GM19240 (cell line): ENCODE results near the gene CREBL2.
"Not testable (repeated sequence)": the region's sequence is repeated elsewhere in the genome, so short reads cannot be mapped to it uniquely, and the experiment has no call there.

Experiments
- DNase-seq: peaks from one replicate; pipeline ENCODE4 v3.0.0; 2011; ENCODE audit warnings: low spot score; ENCODE audit not compliant: insufficient read length

Gene CREBL2

DNA sequence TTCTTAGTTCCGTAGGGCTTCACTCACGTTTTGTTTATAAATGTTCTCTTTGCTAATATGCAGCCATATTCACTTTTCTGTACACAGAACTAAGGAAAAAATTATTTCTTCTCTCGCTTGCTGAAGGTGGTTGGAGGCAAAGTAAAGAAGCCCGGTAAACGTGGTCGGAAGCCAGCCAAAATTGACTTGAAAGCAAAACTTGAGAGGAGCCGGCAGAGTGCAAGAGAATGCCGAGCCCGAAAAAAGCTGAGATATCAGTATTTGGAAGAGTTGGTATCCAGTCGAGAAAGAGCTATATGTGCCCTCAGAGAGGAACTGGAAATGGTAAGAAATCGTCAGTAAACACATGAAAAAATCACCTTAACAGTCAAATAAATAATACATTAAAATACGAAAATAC is 24.0 kb downstream of the CREBL2 start:
- DNase-seq = no peak

DNA sequence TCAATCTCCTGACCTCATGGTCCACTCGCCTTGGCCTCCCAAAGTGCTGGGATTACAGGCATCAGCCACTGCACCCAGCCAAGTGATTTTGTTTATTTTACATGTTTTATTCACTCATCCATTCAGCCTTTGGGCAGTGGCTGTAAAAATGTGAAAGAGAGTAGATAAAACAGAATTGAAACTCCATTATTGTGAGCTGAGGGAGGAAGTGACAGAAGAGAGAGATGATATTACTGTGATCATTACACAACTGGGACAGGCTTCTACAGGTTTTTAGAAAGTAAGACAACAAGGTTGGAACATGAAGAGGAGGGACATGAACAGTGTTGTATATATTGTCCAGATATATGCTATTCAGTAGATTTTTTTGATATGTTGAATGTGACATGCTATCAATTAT is 25.0 kb downstream of the CREBL2 start:
- DNase-seq = no peak

DNA sequence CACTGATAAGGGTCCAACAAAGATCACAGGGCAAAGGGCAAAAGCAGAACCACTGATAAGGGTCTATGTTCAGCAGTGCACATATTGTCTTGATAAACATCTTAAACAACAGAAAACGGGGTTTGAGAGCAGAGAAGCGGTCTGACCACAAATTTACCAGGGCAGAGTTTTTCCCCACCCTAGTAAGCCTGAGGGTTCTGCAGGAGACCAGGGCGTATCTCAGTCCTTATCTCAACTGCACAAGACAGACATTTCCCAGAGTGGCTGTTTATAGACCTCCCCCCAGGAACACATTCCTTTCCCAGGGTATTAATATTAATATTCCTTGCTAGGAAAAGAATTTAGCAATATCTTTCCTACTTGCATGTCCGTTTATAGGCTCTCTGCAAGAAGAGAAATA is 28.3 kb downstream of the CREBL2 start:
- not testable (repeated sequence) for DNase-seq

DNA sequence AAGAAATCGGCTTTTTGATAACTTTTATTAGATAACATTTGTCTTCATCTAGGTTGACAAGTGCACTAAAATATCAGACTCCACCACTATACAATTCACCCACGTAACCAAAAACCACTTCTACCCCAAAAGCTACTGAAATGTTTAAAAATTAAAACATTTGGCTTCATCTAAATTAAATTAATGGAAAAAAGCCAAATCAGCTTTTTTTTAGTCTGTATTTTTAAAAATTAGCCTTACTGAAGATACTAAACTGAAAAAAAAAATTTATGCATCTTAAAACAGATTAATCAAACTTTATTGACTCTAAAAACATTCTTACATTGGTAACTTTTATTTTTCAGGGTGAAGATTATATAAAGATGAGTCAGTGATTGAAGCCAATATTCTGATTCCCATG is 30.0 kb downstream of the CREBL2 start:
- DNase-seq = no peak

DNA sequence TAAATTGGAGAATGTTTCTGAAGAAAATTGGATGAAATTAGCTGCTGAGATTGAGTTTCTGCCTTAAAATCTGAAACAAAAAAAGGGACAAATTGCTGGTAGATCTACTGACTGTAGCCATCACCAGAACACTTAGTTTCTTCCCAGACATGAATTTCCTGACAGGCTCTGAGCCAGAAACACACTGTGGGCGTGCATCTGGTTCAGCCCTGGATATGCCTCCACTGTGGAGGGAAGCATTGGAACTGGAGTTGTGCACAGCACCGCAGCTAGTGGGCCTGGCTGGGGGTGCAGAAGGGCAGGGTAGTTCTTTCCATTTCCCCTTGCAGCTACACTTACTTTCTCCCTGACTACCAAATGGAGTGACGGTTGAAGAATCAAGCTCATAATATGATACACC is 31.2 kb downstream of the CREBL2 start:
- no peak for DNase-seq

DNA sequence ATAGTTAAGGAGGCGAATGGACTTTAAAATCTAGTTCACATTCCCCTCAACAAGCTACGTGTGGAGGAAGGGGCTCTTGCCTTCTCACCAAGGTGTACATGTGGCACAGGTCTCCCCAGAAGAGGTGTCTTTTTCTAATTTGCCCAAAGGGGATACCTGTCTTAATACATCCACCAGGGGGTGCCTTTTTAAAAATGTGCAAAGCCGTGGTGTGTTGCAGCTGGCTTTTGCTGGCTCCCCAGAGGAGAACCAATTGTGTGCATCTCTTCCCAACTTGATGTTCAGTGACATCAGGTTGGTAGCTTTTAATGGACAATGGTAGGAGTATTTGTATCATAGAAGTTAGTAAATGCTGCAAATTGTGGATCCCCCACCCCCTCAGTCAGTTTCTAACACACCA is 33.8 kb downstream of the CREBL2 start:
- DNase-seq = peak; percentile 55

DNA sequence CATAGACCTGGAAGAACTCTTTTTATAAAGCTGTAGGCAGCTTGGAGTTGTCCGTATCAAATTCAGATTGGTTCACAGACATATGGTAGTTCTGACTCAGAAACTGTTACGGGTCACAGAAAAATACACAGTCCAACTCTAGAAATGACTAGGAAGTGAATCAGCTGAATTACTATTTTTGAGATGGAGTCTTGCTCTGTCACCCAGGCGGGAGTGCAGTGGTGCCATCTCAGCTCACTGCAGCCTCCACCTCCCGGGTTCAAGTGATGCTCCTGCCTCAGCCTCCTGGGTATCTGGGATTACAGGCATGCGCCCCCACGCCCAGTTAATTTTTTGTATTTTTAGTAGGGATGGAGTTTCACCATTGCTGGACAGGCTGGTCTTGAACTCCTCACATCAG is 34.3 kb downstream of the CREBL2 start:
- not testable (repeated sequence) for DNase-seq

DNA sequence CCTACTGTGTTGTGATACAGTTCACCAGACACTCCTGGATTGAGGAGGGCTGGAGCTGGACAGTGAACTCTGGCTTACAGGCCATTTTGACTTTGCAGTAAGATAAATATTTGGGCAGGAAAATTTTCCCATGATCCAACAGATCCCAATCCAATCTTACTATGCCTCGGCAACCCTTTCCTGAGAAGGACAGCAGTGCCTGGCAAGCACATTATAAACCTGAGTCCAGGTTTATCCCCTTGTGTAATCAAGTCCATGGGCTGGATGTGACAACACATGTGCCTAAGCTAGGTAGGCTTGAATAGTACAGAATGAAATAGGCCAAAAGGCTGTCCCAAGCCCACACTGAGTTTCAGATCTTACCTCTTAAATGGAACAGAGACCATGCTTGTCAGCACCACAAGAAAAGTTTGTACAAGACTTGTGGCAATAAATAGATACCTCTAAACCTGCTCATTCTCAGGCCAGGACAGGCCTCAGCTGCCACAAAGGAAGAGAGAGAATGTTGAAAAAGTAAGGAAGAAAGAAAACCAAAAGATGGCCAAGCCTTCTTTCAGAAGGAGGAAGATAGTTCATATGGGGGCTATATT is 34.9 kb downstream of the CREBL2 start:
- DNase-seq = no peak

DNA sequence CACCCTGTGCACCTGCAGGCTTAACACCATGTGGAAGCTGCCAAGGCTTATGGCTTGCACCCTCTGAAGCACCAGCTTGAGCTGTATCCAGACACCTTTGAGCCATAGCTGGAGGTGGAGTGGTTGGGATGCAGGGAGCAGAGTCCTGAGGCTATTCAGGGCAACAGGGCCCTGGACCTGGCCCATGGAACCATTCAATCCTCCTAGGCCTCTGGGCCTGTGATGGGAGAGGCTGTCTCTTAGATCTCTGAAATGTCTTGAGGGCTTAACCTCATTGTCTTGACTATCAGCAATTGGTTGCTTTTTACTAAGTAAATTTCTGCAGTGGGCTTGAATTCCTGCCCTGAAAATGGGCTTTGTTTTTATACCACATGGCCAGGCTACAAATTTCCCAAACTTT is 36.6 kb downstream of the CREBL2 start:
- no peak for DNase-seq

DNA sequence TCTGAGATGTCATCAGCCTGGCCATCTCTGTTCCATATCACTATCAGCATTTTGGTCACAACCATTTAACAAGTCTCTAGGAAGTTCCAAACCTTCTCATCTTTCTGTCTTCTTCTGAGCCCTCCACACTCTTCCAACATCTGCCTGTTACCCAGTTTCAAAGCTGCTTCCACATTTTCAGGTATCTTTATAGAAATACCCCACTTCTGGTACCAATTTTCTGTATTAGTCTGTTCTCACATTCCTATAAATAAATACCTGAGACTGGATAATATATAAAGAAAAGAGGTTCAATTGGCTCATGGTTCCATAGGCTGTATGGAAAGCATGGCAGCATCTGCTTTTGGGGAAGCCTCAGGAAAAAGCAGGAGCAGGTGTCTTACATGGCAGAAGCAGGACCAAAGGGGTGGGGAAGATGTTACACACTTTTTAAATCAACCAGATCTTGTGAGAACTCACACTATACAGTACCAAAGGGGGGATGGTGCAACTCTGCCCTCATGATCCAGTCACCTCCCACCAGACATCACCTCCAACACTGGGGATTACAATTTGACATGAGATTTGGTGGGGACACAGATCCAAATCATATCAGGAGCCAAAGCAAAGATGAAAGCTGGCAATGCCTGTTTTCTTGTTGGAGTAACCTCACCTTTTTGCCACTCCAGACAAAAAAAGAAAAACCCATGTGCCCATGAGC is 37.4 kb downstream of the CREBL2 start:
- no peak for DNase-seq

DNA sequence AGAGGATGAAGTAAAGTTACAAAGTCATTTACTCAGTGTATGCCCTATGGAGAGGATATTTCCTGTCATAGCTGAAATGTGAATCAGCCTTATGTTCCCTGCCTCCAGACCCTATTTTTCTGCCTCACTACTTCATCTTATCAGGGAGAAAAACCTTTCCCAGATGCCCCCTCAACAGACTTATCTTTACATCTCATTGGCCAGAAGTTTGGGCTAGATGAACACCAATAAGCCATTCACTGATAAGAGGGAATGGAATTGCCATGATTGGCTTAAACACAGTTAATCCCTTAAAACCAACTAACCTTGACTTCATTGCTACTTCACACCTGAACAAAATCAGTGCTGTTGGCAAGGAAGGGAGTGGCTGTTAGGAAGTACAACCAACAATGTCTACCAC is 40.1 kb downstream of the CREBL2 start:
- DNase-seq = no peak

DNA sequence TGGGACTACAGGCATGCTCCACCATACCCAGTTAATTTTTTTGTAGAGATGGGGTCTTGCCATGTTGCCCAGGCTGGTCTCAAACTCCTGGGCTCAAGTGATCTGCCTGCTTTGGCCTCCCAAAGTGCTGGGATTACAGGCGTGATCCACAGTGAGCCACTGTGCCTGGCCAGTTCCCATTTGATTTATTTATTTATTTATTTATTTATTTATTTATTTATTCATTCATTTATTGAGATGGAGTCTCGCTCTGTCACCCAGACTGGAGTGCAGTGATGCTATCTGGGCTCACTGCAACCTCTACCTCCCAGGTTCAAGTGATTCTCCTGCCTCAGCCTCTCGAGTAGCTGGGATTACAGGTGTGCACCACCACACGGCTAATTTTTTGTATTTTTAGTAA is 41.0 kb downstream of the CREBL2 start:
- DNase-seq = not testable (repeated sequence)

DNA sequence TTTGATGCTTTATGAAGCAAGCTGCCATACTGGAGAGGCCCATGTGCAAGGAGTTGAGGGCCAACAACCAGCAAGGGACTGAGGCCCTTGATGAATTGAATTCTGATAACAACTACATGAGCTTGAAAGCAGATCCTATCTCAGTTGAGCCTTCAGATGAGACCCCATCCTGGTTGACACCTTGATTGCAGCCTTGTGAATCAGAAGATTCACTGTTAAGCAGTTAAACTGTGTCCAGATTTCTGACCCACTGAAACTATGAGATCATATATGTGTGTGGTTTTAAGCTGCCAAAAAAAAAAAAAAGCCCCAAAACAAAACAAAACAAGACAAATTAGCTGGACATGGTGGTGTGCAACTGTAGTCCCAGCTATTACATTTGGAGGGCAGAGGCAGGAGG is 42.2 kb downstream of the CREBL2 start:
- no peak for DNase-seq

DNA sequence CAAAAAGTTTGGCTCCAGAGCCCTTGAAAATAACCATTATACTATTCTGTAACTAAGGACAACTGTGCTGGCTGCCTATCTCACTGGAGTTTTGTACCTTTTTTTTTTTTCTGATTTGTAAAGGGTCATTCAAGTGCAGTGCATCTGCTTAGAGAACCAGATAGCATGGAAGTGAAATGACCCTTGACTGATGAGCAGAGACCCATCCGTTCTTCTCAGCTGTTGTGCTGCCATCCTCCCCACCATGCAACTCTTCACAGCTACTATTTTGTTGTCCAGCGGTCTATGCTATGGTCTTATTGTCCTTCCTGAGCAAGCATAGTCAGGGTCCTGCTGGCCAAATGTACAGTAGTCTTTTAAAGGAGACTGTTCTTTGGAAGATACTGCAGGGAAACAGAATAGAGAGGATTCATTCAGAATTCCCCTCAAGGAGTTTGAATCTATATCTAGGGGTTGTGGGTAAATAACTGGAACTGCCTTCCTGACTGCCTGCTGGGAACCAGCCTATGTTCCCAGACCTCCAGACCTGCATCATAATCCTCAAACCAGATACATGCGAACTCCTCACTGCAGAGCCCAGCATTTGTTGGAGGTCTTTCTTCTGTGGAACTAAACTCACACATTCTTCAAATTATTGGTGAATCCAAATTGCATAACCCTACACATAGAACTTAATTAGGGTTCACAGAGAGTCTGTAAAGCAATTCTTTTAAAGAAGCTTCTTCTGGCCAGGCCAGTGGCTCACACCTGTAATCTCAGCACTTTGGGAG is 43.2 kb downstream of the CREBL2 start:
- no peak for DNase-seq

DNA sequence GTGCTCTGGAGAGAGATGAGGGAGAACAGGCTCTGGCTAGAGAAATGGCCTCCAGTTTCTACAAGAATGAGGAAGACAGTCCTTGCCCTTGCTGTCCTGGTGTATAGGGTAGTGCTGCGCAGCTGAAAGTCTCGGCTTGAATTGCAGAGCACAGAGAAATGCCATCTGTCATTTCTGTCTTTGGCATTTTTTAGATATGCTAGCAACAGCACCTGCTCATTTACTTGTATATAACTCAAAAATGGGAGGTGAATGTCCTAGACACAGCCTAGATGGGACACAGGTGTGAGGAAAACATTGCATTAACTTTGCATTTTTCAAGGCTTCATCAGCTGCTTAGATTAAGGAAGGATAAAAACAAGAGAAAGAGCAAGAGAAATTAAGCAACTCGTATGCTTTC is 48.5 kb downstream of the CREBL2 start:
- DNase-seq = no peak

DNA sequence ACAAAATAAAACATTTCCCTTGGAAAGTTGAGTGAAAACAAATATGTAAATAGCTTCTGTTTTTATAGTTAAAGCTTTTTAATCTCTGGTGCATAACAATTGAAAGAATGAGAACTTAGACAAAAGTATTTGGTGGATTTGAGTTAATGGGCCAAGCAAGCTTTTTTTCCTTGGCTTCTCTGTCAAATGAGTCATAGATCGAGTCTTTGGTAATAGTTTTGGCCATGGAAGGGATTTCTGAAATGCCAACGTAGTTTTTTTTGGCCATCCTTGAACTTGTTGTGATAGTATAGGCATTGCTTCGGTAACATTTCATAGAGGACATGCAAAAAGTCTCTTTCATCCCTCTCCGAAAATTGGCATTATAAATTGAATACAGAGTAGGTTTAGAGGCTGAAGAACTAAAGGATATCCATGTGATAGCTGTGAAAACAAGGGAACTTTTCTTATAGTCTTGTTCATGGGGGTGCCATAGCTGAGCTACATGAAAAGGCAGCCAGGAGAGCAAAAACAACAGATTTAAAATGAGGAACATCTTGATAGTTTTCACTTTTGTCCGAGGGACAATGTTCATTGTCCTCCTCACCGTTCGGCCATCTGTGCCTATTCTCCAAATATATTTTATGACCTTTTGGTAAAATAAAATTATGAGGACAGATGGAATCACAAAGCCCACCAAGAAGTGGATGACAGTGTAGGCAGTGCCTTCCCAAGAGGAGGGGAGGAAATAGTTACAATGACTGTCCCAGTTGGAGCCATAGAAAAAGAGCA is 49.6 kb downstream of the CREBL2 start:
- no peak for DNase-seq

DNA sequence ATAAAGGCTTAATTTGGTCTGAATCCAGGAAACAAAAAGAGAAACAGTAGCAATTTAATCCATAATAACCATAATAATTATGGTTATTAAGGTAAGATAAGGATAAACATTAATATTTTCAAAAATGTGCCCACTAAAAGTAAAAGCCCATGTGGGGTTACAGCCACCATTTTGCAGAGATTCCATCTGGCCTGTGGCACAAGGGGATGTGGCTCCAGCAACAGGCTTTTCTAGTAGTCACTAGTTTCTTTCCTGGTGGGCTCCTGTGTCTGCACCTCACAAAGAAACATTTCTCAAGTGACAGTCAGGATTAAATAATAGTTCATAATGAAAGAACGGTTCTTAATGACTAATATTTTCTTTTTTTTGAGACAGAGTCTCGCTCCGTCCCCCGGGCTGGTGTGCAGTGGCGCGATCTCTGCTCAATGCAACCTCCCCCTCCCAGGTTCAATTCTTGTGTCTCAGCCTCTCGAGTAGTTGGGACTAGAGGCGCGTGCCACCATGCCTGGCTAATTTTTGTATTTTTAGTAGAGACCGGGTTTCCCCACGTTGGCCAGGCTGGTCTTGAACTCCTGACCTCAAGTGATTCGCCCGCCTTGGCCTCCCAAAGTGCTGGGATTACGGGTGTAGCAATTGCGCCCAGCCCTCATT is 52.1 kb downstream of the CREBL2 start:
- DNase-seq = no peak

DNA sequence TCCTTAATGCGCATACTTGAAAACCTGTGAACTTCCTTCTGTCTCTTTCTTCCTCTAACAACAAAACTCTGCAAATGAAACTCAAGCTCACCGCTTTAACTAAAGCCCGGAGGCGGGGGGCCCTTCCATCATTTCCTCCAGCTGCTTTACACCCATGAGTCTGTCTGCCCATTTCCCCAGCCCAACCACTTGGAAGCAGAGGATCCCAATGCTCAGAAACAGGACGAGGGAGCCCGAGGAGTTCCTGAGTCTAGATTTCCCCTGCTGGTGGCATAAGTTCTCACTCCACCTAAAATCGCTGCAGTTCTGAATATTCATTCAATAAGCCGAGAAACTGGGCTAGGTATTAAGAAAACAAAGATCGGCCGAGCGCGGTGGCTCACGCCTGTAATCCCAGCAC is 53.5 kb downstream of the CREBL2 start:
- no peak for DNase-seq

DNA sequence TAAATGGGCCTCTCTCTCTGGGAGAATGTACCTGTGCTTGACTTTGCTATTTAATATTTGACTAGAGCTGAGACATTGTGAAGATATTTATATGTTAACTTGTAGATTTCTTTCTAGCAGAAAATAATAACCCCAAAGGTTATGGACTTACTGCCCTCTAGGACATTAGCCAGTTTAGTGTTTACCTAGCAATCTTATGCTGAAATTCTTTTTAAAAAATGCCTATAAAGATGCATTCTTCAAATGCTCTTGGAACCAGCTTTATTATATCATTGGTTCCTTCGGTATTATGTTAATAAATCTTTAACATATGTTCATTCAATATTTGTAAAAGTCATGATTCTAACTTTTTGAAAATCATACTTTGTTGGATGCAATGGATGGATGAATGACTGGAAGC is 56.3 kb downstream of the CREBL2 start:
- no peak for DNase-seq

DNA sequence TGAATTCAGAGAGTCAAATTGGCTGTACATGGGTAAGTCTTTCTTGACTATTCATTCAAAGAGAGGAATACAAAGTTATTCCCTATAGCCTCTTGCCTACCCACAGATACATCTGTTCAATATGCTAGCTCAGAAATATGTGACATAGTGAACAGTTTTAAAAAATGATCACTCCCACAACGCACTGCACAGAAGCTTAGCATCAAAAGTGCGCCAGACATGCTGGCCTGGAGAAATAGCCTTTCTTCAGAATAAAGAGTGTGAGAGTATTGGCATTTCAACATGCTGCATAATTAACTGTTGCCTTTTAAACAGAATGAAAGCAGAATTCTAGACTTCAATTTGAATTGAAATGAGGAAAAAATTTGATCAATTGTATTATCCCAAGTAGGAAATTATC is 57.3 kb downstream of the CREBL2 start:
- DNase-seq = no peak

DNA sequence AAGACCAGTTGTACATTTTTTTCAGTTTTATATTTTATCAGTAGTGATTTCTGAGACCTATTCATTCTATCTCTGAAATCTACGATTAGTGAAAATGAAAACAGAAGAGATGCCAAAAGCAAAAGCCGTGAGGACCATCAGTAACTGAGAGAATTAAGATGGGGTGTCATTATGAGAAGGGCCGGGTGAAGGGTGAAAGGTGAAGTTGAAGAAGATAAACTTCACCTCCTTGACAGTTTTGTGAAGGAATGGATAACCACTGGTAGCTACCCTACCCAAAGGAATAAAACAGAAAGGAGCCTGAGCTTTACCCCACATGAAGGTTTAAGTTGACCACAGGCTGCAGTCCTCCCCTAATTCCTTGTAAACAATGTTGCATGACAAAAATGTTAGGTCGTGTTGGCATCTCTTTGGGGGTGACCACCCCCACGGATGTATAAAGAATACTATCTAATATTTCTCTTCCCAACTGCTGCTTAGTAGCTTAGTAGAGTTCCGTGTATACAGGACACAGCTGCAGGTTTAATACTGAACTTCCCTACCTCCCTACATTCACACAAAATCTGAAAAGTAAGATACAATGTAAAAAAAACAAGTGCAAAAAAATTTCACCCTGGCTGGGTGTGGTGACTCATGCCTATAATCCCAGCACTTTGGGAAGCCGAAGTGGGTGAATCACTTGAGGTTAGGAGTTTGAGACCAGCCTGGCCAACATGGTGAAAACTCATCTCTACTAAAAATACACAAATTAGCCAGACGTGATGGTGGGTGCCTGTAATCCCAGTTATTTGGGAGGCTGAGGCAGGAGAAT is 60.4 kb downstream of the CREBL2 start:
- DNase-seq = no peak
